HCT116 (cell line): Measurements from ENCODE around the gene SMG9. TPM values are rescaled to one million over a fixed set of nuclear protein-coding genes. Genes with fewer than 3 reads are reported as not detected.

Source experiments
- ATAC-seq: fragments of 200-7000 bp; cut with Tn5 transposase; 2 replicates; pipeline ENCODE4 v1.9.1; 2020; ENCODE audit warnings: mild to moderate bottlenecking, moderate library complexity
- BruUV-seq: library from RNA; stranded (reverse); fragments of 400-500 nt; replicated peaks from 2 replicates; lab custom pipeline; 2021; lab: Mats Ljungman, UMichigan
- CTCF ChIA-PET: fragments of 300-600 bp; sonication (Branson Sonifier 250); formaldehyde crosslinking; loops from one replicate; lab custom pipeline; 2021; ENCODE audit warnings: antibody characterized with exemption; lab: Charles Lee
- POLR2A ChIA-PET: fragments of 300-600, 350-600 bp; sonication (Branson Sonifier 250); formaldehyde crosslinking; loops from one replicate; lab custom pipeline; 2021; ENCODE audit warnings: antibody characterized with exemption; lab: Charles Lee
- RAD21 ChIA-PET, 2 experiments: fragments of 300-600 bp; sonication (Branson Sonifier 250); formaldehyde crosslinking; loops; one replicate each; lab custom pipeline; 2023; ENCODE audit warnings: low total read pairs in 2 of 2; ENCODE audit not compliant: uncharacterized antibody in 2 of 2, unreplicated experiment in 2 of 2, low non-redundant PET in 1 of 2; lab: Charles Lee
- DNase-seq: peaks from one replicate; pipeline ENCODE4 v3.0.0-alpha.2; 2010; ENCODE audit warnings: low read depth, low spot score
- H2AFZ ChIP-seq: fragments of 200-600 bp; shearing (Covaris generic), sonication (generic); 2 replicates; pipeline ENCODE4 v1.6.1; 2017; ENCODE audit warnings: low read depth, mixed run types, mixed read lengths, antibody characterized with exemption, low read length; ENCODE audit not compliant: poor library complexity, severe bottlenecking
- H3K27ac ChIP-seq: 2 replicates; pipeline ENCODE4 v1.5.1; 2012; ENCODE audit warnings: low read depth, low read length
- H3K27me3 ChIP-seq: fragments of 200-600 bp; sonication (generic); 2 replicates; pipeline ENCODE4 v1.6.1; 2016; ENCODE audit warnings: mixed run types, low read length, mixed read lengths; ENCODE audit not compliant: insufficient read depth
- H3K36me3 ChIP-seq, 2 experiments: fragments of 200-500 bp in 1 of 2; fragments of 200-600 bp in 1 of 2; sonication (Bioruptor generic) in 1 of 2; sonication (generic) in 1 of 2; 2 replicates each; pipeline versions ENCODE4 v1.5.1 to v1.6.1; 2014 to 2016; ENCODE audit warnings: low read length in 2 of 2, inconsistent platforms in 1 of 2, mixed read lengths in 1 of 2, mixed run types in 1 of 2; ENCODE audit not compliant: insufficient read depth in 2 of 2, control insufficient read depth in 1 of 2
- H3K4me1 ChIP-seq, 2 experiments: fragments of 200-600 bp in 1 of 2; sonication (generic) in 1 of 2; 2 replicates each; pipeline versions ENCODE4 v1.5.1 to v1.6.1; 2012 to 2017; ENCODE audit warnings: low read length in 2 of 2, inconsistent platforms in 1 of 2, mild to moderate bottlenecking in 1 of 2, mixed read lengths in 1 of 2, mixed run types in 1 of 2, moderate library complexity in 1 of 2; ENCODE audit not compliant: insufficient read depth in 2 of 2, control insufficient read depth in 1 of 2
- H3K4me2 ChIP-seq: fragments of 200-600 bp; sonication (generic); 2 replicates; pipeline ENCODE4 v1.6.1; 2017; ENCODE audit warnings: mixed run types, low read length, mixed read lengths
- H3K4me3 ChIP-seq, 2 experiments: fragments of 200-600 bp in 1 of 2; sonication (generic) in 1 of 2; replicated peaks in 1 of 2; 2 replicates each; pipeline ENCODE4 v1.5.1; 2011 to 2016; ENCODE audit warnings: low read length in 2 of 2, control low read depth in 1 of 2, low read depth in 1 of 2, mild to moderate bottlenecking in 1 of 2, mixed read lengths in 1 of 2, mixed run types in 1 of 2
- H3K79me2 ChIP-seq: fragments of 200-600 bp; sonication (generic); 2 replicates; pipeline ENCODE4 v1.6.1; 2017; ENCODE audit warnings: mild to moderate bottlenecking, mixed run types, low read length, moderate library complexity, mixed read lengths; ENCODE audit not compliant: insufficient read depth
- H3K9ac ChIP-seq: fragments of 200-600 bp; sonication (generic); 2 replicates; pipeline ENCODE4 v1.6.1; 2016; ENCODE audit warnings: low read length, mixed read lengths
- H3K9me2 ChIP-seq: fragments of 200-600 bp; sonication (generic), shearing (Covaris generic); 2 replicates; pipeline ENCODE4 v1.6.1; 2017; ENCODE audit warnings: mixed run types, mild to moderate bottlenecking, moderate library complexity; ENCODE audit not compliant: insufficient read depth
- H3K9me3 ChIP-seq, 2 experiments: fragments of 200-500 bp in 1 of 2; fragments of 200-600 bp in 1 of 2; sonication (Bioruptor generic) in 1 of 2; sonication (generic) in 1 of 2; 2 replicates each; pipeline ENCODE4 v1.6.1; 2014 to 2017; ENCODE audit warnings: low read length in 2 of 2, mixed read lengths in 2 of 2, inconsistent platforms in 1 of 2, low read depth in 1 of 2, mild to moderate bottlenecking in 1 of 2, mixed run types in 1 of 2, moderate library complexity in 1 of 2; ENCODE audit not compliant: control insufficient read depth in 1 of 2, insufficient read depth in 1 of 2
- H4K20me1 ChIP-seq: fragments of 200-600 bp; sonication (generic), shearing (Covaris generic); 2 replicates; pipeline ENCODE4 v1.6.1; 2017; ENCODE audit warnings: mixed run types, mild to moderate bottlenecking, moderate library complexity; ENCODE audit not compliant: insufficient read depth
- EZH2 ChIP-seq: fragments of 200-600 bp; sonication (generic); IDR thresholded peaks from 2 replicates; pipeline ENCODE4 v1.6.1; 2017; ENCODE audit warnings: antibody characterized with exemption, mixed run types
- JUND ChIP-seq: IDR thresholded peaks from 2 replicates; pipeline ENCODE4 v1.6.1; 2012
- MAX ChIP-seq: IDR thresholded peaks from 2 replicates; pipeline ENCODE4 v1.6.1; 2012
- POLR2A ChIP-seq: IDR thresholded peaks from 2 replicates; pipeline ENCODE4 v1.7.0; 2011; ENCODE audit warnings: borderline replicate concordance; ENCODE audit not compliant: insufficient read depth, insufficient read length; ENCODE audit errors: extremely low read depth
- POLR2AphosphoS5 ChIP-seq: IDR thresholded peaks from 2 replicates; pipeline ENCODE4 v1.6.1; 2011; ENCODE audit warnings: mild to moderate bottlenecking, low read depth, low read length, moderate library complexity
- SRF ChIP-seq: IDR thresholded peaks from 2 replicates; pipeline ENCODE4 v1.6.1; 2012; ENCODE audit warnings: low read depth
- YY1 ChIP-seq: IDR thresholded peaks from 2 replicates; pipeline ENCODE4 v1.6.1; 2011; ENCODE audit warnings: low read length, low read depth, moderate library complexity, mild to moderate bottlenecking; ENCODE audit not compliant: insufficient replicate concordance; ENCODE audit errors: extremely low read depth
- ZFX ChIP-seq: fragments of 450-650 bp; IDR thresholded peaks from 2 replicates; pipeline ENCODE4 v1.6.1; 2017
- ZNF274 ChIP-seq: fragments of 200-500 bp; sonication (Bioruptor generic); IDR thresholded peaks from 2 replicates; pipeline ENCODE4 v1.6.1; 2014; ENCODE audit warnings: mild to moderate bottlenecking, low read depth, low read length, inconsistent platforms
- intact Hi-C: fragments of 100-400 bp; cut with micrococcal nuclease; formaldehyde crosslinking; loops from 2 replicates; pipeline ENCODE4 v1.10.0; 2022
- total RNA-seq: library from RNA; stranded (reverse); gene quantifications from one replicate; pipeline ENCODE4 v1.2.1, GENCODE V29; 2021; ENCODE audit not compliant: unreplicated experiment
- TF ChIP-seq, protein P1 (sequence below), 3 experiments: fragments of 200-600 bp in 1 of 3; sonication (generic) in 1 of 3; IDR thresholded peaks in 2 of 3; conservative IDR thresholded peaks in 1 of 3; 2 replicates each; pipeline ENCODE4 v1.5.1; 2012 to 2017; ENCODE audit warnings: low read depth in 2 of 3, low read length in 2 of 3, antibody characterized with exemption in 1 of 3, borderline replicate concordance in 1 of 3, control low read depth in 1 of 3, mild to moderate bottlenecking in 1 of 3, mixed read lengths in 1 of 3, mixed run types in 1 of 3, moderate library complexity in 1 of 3; ENCODE audit not compliant: insufficient read depth in 1 of 3
- TF ChIP-seq, protein P2 (sequence below): IDR thresholded peaks from 2 replicates; pipeline ENCODE4 v1.6.1; 2012; ENCODE audit warnings: low read depth

SMG9 gene
- total RNA-seq, 1 experiment from 2014 or later = 80.2 TPM

- no TSS peak for BruUV-seq
- Histone ChIP-seq H3K9me3 (no peaks in the 10 kb centered on the region), H3K4me3 (no peak overlapping the region), H3K79me2 (no peaks in the 10 kb centered on the region), H3K9ac (no peak overlapping the region), H3K4me2 (no peak overlapping the region), H3K36me3 (no peaks in the 10 kb centered on the region), H3K9me2 (no peaks in the 10 kb centered on the region), H4K20me1 (no peaks in the 10 kb centered on the region), H3K27me3 (no peaks in the 10 kb centered on the region), H2AFZ (no peak overlapping the region), H3K4me1 (peaks cover 7 to 21% of the 10 kb centered on the region in 2 experiments), H3K27ac (no peak overlapping the region)
- CTCF ChIA-PET = no interaction called here
- RAD21 ChIA-PET = no interaction called here
- intact Hi-C loops = no loop called here
- POLR2A ChIA-PET = no interaction called here
- ATAC-seq (no peak), DNase-seq (no peak)
- TF ChIP-seq, protein P1, sequence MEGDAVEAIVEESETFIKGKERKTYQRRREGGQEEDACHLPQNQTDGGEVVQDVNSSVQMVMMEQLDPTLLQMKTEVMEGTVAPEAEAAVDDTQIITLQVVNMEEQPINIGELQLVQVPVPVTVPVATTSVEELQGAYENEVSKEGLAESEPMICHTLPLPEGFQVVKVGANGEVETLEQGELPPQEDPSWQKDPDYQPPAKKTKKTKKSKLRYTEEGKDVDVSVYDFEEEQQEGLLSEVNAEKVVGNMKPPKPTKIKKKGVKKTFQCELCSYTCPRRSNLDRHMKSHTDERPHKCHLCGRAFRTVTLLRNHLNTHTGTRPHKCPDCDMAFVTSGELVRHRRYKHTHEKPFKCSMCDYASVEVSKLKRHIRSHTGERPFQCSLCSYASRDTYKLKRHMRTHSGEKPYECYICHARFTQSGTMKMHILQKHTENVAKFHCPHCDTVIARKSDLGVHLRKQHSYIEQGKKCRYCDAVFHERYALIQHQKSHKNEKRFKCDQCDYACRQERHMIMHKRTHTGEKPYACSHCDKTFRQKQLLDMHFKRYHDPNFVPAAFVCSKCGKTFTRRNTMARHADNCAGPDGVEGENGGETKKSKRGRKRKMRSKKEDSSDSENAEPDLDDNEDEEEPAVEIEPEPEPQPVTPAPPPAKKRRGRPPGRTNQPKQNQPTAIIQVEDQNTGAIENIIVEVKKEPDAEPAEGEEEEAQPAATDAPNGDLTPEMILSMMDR (IDR thresholded peaks at IDR 0.05 in 2 of 3, conservative IDR thresholded peaks at IDR 0.05 in 1 of 3; ENCODE audit: borderline replicate concordance in 1 of 3, insufficient read depth in 1 of 3, low read depth in 2 of 3, low read length in 2 of 3) = no peak
- TF ChIP-seq YY1 (no peak), ZNF274 (no peak)
Measured at GRCh38 chr19:43681821-43682220, 72.9 kb downstream of the SMG9 start.

GRCh38 chr19:43678512-43679261, 76.1 kb downstream of the SMG9 start:
- DNase-seq (no peak), ATAC-seq (no peak)
- H2AFZ ChIP-seq = no peak overlapping the region
- POLR2A ChIA-PET = interaction anchor here (0.9 kb wide), 1 partner anchor 10 kb away, joined by 4 read pairs; no protein-coding TSS in a partner anchor
- no peaks in the 10 kb centered on the region for H3K9me3 ChIP-seq
- no peaks in the 10 kb centered on the region for H3K79me2 ChIP-seq
- no peaks in the 10 kb centered on the region for H3K9me2 ChIP-seq
- intact Hi-C loops = loop anchor here (10.0 kb wide), 1 partner anchor 106 kb away; the partner anchor contains the start of gene KCNN4
- H3K9ac ChIP-seq = no peak overlapping the region
- H3K4me2 ChIP-seq = no peak overlapping the region
- RAD21 ChIA-PET = interaction anchor here in 1 of 2 experiments (1.2 kb wide), 1 partner anchor 10 kb away, joined by 3 read pairs; no protein-coding TSS in a partner anchor
- H3K27me3 ChIP-seq = no peaks in the 10 kb centered on the region
- no peaks in the 10 kb centered on the region for H4K20me1 ChIP-seq
- H3K4me3 ChIP-seq = no peak overlapping the region
- no TSS peak for BruUV-seq
- H3K27ac ChIP-seq = no peak overlapping the region
- no peaks in the 10 kb centered on the region for H3K36me3 ChIP-seq
- CTCF ChIA-PET = no interaction called here
- H3K4me1 ChIP-seq = peaks cover 21 to 45% of the 10 kb centered on the region in 2 experiments
- TF ChIP-seq MAX (no peak), ZNF274 (no peak), JUND (no peak), POLR2AphosphoS5 (no peak), ZFX (no peak), POLR2A (no peak), EZH2 (no peak), YY1 (no peak), SRF (no peak)
- TF ChIP-seq, protein P2, sequence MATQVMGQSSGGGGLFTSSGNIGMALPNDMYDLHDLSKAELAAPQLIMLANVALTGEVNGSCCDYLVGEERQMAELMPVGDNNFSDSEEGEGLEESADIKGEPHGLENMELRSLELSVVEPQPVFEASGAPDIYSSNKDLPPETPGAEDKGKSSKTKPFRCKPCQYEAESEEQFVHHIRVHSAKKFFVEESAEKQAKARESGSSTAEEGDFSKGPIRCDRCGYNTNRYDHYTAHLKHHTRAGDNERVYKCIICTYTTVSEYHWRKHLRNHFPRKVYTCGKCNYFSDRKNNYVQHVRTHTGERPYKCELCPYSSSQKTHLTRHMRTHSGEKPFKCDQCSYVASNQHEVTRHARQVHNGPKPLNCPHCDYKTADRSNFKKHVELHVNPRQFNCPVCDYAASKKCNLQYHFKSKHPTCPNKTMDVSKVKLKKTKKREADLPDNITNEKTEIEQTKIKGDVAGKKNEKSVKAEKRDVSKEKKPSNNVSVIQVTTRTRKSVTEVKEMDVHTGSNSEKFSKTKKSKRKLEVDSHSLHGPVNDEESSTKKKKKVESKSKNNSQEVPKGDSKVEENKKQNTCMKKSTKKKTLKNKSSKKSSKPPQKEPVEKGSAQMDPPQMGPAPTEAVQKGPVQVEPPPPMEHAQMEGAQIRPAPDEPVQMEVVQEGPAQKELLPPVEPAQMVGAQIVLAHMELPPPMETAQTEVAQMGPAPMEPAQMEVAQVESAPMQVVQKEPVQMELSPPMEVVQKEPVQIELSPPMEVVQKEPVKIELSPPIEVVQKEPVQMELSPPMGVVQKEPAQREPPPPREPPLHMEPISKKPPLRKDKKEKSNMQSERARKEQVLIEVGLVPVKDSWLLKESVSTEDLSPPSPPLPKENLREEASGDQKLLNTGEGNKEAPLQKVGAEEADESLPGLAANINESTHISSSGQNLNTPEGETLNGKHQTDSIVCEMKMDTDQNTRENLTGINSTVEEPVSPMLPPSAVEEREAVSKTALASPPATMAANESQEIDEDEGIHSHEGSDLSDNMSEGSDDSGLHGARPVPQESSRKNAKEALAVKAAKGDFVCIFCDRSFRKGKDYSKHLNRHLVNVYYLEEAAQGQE = no peak
